HG02798 (cell line): ENCODE data around the gene BMPER.

Experiments
- ATAC-seq: cut with Tn5 transposase; IDR thresholded peaks from one replicate; pipeline ENCODE4 v1.9.1; 2021; ENCODE audit warnings: mild to moderate bottlenecking; ENCODE audit not compliant: unreplicated experiment, poor library complexity

BMPER gene

DNA sequence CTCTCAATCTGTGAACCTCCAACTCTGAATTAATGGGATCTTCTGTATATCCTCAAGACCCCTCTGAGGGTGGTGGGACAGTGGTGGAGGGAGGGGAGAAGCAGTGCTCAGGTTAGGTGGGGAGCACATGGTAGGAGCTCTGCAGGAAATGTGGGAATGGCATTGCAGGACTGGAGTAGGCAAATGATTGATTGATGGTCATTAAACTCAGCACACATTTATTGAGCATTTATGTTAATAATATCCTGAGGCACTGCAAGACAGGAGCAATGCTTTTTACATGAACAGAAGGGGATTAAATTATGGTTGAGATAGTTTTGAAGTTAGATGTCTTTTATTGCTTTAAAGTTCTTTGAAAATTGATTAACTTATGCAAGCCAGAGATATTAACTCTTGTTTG is 14.1 kb downstream of the BMPER start:
- no peak for ATAC-seq

DNA sequence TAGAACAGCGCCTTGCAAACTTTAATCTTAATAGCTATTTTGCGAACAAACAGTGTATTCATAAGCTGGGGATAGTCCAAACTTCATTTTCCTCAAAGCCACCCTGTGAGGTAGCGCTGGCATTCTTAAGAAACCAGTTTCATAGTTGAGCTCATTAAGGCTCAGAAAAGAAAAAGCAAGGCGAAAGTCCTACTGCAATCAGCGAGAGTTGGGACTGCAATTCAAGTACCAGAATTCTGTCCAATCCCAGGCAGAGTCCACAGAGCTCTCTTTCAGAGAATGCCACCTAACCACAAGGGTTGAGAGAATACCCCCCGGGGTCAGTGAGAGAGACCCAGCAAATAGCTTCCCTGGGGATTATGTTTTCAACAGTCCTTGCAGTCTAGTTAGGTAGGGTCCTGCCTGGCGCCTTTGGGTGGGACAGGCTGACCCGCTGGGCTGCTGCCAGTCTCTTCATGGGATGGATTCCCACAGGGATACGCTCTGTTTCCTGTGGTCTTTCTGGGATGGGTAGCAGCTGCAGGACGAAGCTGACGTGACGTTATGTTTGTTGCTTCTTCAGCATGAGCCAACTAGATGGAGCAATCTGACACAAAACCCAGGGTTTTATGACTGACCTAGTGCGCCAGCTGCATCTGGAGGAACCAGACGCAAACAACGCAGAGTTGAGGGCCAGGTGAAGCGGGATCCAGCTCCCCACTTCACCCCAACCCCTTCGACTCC is 16.0 kb downstream of the BMPER start:
- no peak for ATAC-seq

DNA sequence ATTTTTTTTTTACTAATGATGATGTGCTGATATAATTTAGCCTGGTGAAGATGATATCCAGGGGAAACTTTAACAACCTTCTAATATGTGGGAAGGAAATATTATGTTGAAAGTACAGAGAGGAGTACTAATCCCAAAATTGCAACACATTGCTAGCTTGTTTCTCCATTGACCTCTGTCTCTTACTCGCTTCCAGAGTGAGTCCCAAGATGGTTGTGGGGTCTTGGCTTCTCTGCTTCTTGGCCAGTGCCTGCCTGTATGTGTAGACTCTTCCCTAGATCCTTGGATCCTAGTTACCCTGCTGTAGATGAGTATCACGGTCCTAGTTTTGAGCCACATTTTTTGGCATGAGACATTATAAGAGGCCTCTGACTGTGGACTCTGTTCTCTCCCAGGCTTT is 17.5 kb downstream of the BMPER start:
- ATAC-seq, result no peak

DNA sequence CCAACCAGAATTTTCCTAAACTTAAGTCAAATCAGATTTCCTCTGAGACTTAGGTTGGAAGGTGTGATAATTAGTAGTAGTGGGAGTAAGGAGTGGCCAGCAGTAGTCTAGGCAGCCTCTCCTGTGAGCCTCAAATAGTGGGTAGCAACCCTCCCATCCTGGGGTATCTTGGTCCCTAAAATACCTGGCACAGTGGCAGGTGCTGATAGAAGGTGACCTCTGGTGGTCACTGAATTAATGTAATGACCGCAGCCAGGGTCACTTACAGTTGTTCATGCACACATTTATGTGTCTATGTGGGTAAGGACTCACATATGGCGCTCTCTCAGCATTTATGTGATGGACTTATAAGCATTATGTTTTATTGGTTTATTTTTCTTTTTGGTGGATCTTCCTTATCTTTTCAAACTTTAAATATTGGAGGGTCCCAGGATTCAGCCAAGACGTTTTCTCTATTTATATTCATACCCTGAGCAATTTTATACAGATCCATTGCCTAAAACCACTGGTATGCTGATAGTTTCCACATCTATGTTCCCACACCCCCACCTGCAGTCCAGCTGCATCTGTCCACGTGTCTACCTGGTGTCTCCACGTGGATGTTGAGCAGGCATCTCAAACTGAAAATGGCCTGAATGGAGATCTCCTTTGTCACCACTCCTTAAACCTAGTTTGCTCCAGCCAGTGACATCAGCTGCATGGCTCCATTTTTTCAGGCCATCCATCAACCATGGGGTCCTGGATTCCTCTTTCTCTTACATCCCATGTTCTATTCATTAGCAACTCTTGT is 18.3 kb downstream of the BMPER start:
- ATAC-seq, result no peak

GRCh38 chr7:33926535-33926934 is 21.2 kb downstream of the BMPER start:
- ATAC-seq, result no peak

- no peak for ATAC-seq
Observed at GRCh38 chr7:33928986-33929385, 23.6 kb downstream of the BMPER start.

GRCh38 chr7:33932221-33932620 is 26.9 kb downstream of the BMPER start:
- ATAC-seq, result no peak

DNA sequence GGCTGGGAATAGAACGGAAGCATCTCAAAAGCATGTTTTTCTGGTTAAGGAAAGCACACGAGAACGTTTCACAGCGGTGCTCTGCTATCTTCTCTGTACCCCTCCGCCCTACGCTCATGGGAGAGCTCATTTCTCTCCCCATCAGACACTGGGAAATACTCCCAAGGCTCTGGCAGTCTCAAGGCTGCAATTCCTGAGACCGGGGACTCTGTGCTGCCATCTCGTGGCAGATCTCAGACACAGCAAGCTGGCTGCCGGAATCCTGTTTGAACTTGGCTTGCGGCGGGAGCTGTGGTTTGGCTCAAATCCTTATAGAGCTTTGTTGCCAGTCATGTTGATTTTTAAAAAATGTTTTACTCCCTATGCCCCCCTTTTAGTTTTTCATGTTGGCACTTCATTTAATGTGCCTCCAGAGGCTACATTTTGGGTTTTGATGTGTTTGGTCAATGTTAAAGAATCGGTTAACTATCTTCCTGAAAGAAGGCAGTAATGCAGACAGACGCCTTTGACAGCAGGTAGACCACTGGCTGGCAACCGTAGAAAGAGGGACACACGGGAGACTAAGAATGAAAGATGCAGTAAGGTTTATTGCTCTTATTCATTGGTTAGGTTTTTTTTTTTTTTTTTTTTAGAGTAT is 27.6 kb downstream of the BMPER start:
- peak; percentile 76 for ATAC-seq

DNA sequence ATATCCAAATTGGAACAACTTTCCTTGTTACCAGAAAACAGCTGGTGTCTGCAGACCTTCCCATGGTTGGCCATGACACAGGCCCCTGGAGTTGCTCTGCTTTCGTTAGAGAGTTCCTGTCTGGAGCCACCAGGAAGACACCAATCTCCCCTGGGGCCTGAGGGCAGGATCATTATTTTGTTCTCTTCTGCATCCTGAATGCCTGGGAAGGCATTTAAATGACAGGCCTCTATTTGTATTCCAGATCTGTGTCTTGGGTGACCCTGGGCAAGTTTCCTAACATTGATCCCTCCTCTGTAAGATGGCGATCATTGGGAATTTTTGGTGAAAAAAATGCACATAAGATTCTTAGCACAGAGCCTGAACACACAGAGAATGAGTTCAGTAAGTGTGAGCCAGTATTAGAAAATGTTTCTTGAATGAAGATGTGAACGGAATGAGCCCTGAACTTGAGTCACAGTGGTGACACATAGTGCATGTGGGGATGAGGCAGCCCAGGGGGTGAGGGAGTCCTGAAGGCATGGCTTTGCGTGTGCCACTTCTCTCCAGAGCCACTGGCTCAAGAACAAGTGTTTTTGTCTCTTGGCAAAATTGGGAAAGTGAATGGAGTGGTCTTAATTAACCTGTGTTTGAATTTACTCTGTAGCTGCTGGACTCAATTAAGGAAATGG is 28.4 kb downstream of the BMPER start:
- ATAC-seq, result no peak

- ATAC-seq, result no peak
Observed at GRCh38 chr7:33934391-33934790, 29.1 kb downstream of the BMPER start.

DNA sequence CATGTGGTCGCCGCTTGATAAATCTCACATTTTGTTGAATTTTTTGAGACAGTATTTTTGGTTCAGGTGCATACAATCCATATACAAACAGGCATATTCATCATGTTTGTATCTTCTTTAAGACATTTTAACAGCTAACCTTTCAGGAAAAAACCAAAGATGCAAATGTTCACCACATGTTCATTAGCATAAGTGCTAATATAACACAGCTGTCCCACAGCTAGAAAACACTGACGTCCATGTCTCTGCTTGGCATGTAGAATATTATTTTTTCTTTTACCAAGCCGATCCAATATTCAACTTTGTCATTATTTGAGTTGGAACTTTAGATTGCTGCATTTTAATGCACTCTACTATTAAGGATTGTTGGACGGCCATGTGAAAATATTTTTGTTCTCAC is 31.2 kb downstream of the BMPER start:
- ATAC-seq, result no peak

- ATAC-seq, result no peak
Observed at GRCh38 chr7:33937871-33938270, 32.5 kb downstream of the BMPER start.

DNA sequence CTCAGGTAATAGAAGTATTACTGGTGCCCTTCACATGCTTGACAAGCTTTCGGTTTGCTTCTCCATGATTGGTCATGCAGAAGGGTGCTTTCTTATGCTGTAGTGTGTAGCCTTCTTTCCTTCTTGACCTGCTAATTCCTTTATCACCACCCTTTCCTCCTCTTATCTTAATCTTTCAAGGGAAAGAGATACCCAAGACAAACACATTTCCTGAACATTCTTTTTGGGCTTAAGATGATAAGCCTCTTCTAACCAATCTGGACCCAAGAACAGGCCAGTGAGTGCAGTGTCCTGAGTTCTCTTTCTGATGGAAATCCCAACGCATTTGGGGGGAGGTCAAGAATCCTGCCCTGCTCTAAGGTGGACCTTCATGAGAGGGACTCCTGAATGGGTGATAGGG is 33.8 kb downstream of the BMPER start:
- no peak for ATAC-seq

DNA sequence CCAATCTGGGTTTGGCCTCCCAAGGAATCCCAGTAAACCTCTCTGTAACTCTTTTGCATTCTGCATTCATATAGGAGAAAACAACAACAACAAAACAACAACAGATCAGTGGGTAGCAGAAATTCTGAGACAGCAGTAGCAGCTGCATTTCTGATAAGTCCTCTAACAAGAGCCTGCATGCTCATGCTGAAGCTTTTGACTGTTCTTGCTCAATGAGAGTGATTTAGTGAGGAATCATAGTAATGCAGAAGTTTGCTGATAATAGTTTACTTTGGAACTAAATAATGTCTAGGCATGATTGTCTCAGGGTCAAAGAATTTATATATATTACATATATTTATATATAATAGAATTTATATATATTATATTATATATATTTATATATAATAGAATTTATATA is 35.2 kb downstream of the BMPER start:
- no peak for ATAC-seq

DNA sequence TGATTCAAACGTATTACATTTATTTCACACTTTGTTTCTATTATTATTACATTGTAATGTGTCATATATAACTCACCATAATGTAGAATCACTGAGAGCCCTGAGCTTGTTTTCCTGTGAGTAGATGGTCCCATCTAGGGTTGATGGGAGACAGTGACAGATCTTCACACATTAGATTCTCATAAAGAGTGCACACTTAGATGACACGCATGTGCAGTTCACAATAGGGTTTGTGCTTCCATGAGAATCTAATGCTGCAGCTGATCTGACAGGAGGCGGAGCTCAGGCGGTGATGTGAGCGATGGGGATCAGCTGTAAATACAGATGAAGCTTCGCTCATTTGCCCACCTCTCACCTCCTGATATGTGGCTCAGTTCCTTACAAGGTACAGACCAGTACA is 36.1 kb downstream of the BMPER start:
- ATAC-seq, result no peak

GRCh38 chr7:33946094-33946699 is 40.9 kb downstream of the BMPER start:
- ATAC-seq, result no peak

DNA sequence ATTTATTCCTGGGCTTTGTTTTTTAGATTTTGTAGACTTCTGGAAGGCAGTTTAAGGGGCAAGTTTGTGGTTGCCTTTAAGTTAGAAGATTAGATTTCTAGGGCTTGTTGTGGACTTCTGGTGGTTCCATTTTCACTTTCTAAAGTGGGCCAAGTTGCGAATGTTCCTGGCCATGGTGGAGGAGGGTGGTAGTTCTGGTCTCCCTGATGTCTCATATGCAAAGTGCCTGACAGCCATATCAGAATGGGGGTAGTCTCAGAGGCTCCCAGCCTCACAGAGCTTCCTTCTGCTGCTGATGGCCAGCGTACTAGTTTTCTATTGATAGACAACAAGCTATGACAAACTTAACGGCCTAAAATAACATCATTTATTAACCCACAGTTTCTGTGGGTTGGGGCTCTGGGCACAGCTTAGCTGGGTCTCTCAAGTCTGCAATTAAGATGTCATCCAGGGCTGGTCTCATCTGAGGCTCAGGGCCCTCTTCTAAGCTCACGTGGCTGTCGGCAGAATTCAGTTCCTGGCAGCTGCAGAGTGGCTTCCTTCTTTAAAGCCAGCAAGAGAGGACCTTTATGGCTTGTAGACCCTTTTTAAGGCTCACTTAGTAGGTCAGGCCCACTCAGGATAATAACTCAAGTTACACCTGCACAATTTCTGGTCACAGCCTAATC is 44.8 kb downstream of the BMPER start:
- ATAC-seq, result no peak

- no peak for ATAC-seq
Observed at GRCh38 chr7:33952824-33953223, 47.5 kb downstream of the BMPER start.

DNA sequence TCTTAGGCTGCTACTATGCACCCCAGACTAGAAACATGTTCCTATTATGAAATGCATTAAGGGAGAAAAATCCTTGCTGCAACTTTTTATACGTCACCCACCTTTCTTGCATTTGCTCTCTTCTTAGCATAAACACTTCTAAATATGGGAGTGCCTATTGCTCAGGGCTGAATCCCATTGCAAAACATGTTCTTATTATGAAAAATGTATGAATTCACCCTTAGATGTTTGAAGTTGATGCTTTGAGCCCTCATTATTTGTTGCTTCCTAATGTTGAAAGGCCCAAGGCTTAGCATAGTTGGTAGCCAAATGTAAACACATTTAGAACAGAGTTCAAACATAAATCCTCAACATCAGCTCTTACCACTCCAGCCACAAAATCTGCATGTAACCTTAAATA is 52.8 kb downstream of the BMPER start:
- ATAC-seq, result no peak

DNA sequence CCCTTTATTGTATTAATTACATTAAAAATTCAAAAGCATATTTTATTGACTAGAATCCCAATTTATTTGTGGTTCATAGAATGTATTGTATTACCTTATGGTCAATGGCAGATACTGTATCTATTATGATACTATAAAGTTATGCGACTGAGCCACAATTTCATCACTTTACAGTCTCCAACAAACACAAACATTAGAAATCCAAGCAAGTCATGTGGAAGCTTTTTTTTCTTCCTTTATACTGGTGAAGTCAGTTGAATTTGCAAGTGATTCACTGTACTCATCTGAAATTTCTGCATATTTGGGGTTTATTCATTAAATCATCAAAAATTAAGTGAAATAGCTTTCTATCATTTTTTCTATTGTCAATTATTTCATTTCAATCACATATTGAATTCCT is 54.3 kb downstream of the BMPER start:
- ATAC-seq, result no peak
